NB4 (cell line): ENCODE measurements around the gene PXMP4.

ENCODE experiments used
- DNase-seq: peaks from one replicate; pipeline ENCODE4 v3.0.0; 2010; ENCODE audit warnings: low read depth
- H3K4me3 ChIP-seq: one replicate; pipeline ENCODE4 v1.5.1; 2011; ENCODE audit warnings: mild to moderate bottlenecking, low read depth, low read length, moderate library complexity
- CTCF ChIP-seq: IDR thresholded peaks from one replicate; pipeline ENCODE4 v1.5.1; 2012; ENCODE audit warnings: low read depth, low read length
- MAX ChIP-seq: IDR thresholded peaks from 2 replicates; pipeline ENCODE4 v1.6.1; 2011; ENCODE audit warnings: low read depth, low read length
- MYC ChIP-seq: IDR thresholded peaks from 2 replicates; pipeline ENCODE4 v1.6.1; 2011; ENCODE audit warnings: low read depth, low read length
- POLR2A ChIP-seq: IDR thresholded peaks from 2 replicates; pipeline ENCODE4 v1.6.1; 2011; ENCODE audit warnings: mild to moderate bottlenecking; ENCODE audit not compliant: insufficient read length; ENCODE audit errors: extremely low read depth

Gene PXMP4, protein sequence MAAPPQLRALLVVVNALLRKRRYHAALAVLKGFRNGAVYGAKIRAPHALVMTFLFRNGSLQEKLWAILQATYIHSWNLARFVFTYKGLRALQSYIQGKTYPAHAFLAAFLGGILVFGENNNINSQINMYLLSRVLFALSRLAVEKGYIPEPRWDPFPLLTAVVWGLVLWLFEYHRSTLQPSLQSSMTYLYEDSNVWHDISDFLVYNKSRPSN

GRCh38 chr20:33719989-33720709 lies at the start of gene PXMP4:
PXMP4 (minus strand) TSS chr20:33720310; CDS start chr20:33720207, 103 bp downstream.
- peak; percentile 99 for DNase-seq
- TF ChIP-seq POLR2A = peak; percentile 49
- no peak for TF ChIP-seq CTCF
- TF ChIP-seq MAX = peak; percentile 45; the same call in 1 of the 2 replicates
- TF ChIP-seq MYC = peak; percentile 22; the same call in 1 of the 2 replicates
- H3K4me3 ChIP-seq = peak within 1 kb of the TSS; percentile 73

- no peak overlapping the region for H3K4me3 ChIP-seq
- no peak for TF ChIP-seq MAX
- TF ChIP-seq POLR2A = no peak
- TF ChIP-seq MYC = no peak
- no peak for TF ChIP-seq CTCF
- DNase-seq = no peak
Measured at GRCh38 chr20:33769043-33769442, 48.9 kb upstream of the PXMP4 start.

DNA sequence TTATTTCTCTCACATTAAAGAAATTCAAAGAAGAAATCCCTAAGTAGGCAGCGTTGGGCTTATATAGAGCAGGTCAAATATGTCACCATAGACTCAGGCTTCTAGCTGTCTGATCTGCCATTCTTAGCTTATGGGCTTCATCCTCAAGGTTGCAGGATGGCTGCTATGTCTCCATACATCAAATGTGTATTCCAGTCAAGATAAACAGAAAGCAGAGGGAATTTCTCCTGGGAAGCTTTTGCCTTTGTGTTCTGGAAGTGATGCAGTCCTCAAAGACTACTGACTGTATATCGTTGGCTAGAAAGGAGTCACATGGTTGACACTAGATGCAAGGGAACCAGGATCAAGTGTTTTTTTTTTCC lies 47.6 kb upstream of the PXMP4 start:
- H3K4me3 ChIP-seq = no peak overlapping the region
- TF ChIP-seq MAX (no peak), MYC (no peak), CTCF (no peak), POLR2A (no peak)
- DNase-seq = no peak

DNA sequence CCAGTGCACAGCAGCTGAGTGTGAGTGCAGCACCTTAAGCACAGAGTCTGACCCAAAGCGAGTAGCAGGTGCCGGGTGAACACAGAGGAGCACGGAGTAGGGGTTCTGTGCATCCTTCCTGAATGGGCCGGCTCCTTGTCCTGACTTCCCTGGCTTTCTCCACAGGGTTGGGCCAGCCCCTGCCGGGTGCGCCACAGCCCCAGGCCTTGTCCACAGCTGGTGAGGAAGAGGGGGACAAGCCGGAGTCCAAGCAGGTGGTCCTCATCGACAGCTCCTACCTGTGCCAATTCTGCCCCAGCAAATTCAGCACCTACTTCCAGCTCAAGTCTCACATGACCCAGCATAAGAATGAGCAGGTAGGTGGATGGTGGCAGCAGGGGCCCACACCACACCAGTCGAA lies 46.6 kb upstream of the PXMP4 start:
- TF ChIP-seq POLR2A = no peak
- DNase-seq = no peak
- no peak overlapping the region for H3K4me3 ChIP-seq

GRCh38 chr20:33765592-33765991 lies 45.5 kb upstream of the PXMP4 start:
- no peak for TF ChIP-seq POLR2A
- TF ChIP-seq CTCF = no peak
- no peak for TF ChIP-seq MAX
- TF ChIP-seq MYC = no peak
- H3K4me3 ChIP-seq = no peak overlapping the region
- DNase-seq = no peak

GRCh38 chr20:33765099-33765498 lies 45.0 kb upstream of the PXMP4 start:
- no peak overlapping the region for H3K4me3 ChIP-seq
- no peak for DNase-seq
- TF ChIP-seq CTCF = no peak
